GM19240 (cell line): ENCODE results near the gene QRICH2.
"Not testable (repeated sequence)": the region's sequence is repeated elsewhere in the genome, so short reads cannot be mapped to it uniquely, and the experiment has no call there.

ENCODE experiments used
- DNase-seq: peaks from one replicate; pipeline ENCODE4 v3.0.0; 2011; ENCODE audit warnings: low spot score; ENCODE audit not compliant: insufficient read length

Gene QRICH2

DNA sequence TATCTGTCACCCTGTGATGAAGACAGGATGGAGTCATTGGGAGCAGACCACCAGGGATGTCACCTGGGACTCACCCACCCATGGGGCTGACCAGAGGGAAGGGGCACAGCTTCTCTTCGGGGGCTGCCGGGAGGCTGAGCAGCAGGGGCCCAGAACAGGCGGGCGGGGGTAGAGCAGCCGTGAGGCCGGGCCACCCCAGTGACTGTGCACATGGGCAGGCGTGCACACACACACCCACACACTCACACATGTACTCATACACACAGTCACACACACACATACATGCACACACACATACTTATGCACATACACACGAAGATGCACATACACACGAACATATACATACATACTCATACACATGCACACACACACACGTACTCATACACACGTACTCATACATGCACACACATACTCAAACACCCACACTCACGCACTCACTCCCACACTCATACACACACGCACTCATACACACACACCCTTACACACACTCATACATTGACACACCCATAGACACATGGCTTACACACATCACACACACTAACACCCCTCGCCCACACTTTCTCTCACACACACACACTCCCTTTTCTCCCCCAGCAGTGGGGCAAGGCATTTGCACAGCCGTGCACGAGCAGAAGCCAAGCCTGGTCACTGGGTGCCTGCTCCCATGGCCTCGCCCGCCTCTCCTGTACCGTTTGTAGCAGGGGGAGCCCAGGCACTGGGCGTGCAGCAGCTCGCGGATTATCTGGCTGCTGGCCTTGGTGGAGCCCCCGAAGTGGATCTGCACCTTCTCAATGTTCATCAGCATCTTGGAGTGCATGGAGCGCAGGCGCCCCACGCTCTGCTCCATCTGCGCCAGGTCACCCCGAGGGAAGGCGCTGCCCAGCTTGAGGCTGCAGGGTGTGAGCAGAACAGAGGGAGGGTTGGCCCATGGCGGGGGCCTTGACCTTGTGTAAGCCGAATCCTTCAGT lies 30.5 kb downstream of the QRICH2 start:
- DNase-seq = no peak

DNA sequence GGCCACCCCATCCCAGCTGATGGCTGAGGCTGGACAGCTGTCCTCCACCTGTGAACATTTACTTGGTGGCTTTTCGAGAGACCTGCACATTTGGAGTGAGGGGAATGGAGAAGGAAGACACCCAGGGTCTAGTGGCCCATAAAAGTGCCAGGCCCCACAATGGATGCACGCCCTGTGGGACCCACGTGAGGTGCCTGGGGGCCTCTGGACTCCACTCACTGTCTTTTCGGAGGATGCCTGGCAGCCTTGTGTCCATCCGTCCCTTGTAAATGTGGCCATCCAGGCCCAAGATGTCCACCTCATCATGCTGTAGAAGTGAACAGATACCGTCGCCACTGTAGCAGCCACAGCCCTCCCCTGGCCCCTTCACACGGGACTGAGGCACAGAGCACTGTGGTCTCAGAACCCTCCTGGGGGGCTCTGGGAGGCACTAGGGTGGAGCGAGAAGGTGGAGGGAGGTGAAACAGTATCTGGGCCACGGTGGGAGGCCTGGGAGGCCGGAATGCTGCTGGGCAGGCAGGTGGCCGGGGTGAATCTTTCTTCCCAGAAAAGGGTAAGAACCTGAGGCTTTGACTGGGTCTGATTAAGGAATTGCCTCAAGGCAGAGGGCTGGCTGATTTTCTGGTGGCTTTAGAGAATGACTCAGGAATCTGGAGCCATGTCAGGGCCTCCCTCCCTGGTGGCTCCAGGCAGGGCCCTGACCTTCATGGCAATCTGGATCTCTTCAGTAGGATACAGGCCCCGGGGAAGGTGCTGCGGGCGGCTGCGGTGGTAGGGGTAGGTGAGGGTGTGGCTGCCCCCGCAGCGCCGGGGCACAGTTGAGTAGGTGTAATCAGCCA lies 31.4 kb downstream of the QRICH2 start:
- no peak for DNase-seq

DNA sequence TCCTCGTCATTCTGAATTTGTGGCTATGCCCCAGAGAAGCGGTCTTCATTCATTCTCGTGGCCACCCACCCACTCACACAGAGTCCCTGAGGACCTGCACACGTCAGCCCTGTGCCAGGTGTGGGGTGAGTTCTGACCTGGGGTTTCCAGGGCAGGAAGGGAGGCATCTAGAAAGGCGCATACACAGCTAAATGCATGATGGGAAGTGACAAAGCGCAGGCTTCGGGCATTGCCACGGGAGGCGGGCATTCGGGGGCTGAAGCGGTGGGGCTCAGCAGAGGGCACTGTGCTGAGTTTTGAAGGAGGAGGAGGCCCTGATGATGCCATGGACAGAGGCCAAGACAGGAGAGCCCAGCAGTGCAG lies 32.0 kb downstream of the QRICH2 start:
- DNase-seq = no peak

DNA sequence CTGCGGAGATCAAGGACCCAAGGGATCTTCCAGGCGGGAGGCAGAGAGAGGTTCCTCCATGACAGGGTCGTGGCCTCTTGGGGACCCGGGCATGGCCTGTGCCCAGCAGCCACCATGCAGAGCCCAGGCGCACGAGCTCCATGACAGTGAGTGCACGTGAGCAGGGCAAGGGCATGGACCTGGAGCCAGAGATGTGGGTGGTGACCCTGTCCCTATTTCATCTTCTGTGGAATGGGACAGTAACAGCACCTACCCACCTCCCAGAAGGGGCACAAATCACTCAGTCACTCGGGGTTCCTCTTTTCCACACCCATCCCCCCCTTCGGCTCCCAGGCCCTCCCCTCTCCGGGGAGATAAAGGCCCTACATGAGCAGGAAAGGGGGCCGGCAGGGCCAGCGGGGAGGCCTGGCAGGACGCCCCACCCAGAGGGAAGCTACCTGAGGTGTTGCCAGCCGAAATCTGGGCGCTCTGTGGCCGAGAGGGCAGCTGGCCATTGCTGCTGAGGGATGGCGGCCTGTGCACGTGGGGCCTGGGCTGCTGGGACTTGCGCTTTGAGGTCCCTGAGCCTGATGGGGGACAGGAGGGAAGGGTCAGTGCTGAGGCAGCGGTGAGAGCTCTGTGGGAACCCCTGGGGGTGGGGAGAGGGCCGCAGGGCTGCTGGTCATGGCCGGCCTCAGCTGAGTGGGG lies 32.6 kb downstream of the QRICH2 start:
- DNase-seq = no peak

DNA sequence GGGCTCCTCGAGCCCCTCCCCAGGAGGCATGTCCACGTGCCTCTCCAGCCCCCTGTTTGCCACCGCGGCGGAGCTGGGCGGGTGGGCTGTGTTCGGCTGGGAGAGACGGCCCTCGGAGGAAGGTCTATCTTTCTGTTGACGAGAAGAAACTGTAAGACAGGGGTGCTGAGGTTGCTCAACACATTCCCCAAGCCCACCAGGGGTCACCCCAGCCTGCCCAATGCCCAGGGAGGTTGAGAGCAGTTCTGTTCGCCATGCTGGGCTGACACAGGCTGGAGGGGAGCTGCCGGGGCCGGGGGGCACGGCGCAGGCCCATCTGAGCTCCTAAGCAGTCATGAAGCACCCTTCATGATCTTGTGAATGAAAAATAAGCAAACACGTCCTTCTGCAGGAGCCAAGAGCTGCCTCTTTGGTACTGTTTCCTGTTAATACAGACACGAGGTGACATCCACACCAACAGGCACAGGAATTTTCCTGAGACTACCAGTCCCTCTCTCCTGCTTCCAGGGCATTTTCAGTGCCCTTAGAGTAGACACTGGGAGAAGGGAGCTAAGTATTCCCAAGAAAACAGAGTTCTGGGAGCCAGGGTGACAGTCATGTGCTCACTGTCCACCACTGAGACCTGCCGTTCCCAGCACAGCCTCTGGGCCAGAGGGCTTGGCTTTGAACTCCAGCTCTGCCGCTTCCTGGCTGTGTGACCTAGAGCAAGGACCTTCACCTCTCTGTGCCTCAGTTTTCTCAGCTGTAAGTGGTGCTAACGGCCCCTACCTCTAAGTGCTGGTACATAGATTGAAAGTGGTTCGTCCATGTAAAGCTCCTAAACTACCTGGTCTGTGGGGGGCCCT lies 33.7 kb downstream of the QRICH2 start:
- no peak for DNase-seq

DNA sequence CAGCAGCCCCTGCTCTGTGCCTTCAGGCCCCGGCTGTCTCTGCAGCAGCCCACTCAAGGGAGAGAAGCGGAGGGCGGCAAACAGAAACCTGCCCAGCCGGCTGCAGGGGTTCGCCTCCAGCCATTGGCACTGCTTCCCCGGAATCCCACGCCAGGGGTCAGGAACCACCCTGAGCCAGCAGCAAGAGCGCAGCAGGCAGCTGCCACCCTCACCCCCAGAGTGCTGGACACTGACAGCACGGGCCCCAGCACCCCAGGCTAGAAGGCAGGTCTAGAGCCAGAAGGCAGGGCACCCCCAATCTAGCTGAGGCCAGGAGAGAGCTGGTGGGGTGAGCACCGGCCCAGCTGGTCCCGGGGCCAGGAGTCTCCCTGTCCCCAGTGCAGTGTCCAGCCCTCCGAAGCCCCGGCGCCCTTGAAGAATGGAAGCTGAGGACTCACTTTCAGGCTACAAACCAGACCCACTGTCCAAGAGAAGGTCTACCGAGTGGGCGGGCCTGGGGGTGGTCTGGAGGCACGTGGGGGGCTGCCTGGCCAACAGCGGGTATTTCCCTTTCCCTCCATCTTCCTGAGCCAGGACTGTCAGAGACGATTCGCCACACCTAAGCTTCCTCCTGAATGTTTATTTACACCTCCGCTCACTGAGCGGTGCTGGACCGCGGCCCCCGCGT lies 34.5 kb downstream of the QRICH2 start:
- no peak for DNase-seq

DNA sequence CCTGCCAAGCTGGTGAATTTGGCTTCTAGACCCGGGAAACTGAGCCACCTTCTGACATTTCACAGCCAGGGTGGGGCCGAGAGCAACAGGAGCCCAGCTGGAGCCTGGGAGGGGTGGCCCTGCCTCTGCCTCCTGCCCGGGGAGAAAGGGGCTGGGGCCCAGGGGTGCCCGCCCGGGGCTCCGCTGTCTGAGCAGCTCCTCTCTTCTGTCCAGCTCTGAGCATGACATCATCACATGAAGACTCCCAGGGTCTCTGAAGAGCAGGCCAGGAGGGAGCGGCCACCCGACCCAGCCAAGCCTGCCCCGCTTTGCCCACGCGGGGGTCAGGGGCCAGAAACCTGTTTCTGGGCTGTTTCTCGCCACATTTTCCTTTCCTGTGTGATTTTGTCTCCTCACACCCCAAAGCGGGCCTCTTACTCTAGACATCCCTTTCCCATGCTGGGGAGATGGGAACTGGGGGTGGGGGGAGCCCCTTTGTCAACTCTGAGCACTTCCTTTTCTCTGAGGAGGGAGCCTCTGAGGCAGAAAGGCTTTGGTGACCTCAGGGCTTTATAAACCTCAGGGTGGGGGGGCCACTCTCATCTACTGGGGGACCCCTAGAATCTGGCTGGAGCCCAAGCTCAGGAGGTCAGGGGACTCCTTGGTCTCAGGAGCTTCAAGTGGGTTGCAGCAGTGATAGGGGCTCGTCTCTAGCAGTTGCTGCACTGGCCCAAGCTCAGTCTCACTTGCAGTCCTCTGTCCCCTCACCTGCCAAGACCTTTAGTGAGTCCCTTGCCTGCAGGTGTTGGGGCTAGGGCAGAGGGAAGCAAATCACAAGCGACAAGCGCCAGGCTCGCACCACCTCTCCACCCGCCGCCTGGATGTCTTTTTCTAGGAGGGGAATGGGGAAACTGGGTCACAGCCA lies 35.3 kb downstream of the QRICH2 start:
- no peak for DNase-seq

DNA sequence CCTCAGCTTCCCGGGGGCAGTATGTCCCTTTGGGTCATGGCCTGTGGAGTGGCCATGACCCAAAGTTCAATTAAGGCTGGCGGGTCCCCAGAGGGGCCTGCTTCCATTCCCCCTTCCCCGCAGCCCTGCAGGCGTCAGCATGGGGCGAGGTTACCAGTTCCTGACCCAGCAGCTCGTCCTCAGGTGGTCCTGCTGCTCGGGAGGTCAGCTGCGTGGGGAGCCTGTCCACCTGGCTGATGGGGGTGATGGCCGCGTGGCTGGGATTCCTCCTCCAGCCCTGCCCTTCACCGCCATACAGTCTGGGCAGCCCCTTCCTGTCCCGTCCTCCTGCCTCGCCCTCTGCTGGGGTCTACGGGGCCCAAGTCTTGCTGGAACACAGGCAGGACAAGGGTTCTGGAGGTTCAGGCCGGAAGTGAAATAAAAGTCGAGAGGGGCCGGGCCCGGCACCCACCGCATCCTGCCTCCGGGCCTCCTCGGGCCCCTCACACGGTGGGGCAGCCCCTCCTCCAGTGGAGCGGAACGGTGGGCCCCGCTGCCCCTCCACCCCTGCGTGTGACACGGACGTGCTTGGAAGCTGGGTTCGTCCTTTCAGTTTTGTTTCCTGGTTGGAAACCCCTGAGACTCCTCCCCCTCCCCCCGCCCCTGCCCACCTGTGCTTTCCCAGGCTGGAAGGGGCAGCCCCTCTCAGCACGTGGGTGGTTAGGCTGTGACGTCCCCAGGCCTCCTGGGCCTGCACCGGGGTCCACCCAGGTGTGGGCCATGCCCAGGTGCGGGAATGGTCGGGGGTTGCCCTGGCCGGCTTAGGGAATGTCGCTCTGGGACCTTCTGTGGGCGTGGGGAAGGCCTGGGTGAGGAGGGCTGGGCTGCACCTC lies 36.2 kb downstream of the QRICH2 start:
- peak; percentile 60 for DNase-seq

DNA sequence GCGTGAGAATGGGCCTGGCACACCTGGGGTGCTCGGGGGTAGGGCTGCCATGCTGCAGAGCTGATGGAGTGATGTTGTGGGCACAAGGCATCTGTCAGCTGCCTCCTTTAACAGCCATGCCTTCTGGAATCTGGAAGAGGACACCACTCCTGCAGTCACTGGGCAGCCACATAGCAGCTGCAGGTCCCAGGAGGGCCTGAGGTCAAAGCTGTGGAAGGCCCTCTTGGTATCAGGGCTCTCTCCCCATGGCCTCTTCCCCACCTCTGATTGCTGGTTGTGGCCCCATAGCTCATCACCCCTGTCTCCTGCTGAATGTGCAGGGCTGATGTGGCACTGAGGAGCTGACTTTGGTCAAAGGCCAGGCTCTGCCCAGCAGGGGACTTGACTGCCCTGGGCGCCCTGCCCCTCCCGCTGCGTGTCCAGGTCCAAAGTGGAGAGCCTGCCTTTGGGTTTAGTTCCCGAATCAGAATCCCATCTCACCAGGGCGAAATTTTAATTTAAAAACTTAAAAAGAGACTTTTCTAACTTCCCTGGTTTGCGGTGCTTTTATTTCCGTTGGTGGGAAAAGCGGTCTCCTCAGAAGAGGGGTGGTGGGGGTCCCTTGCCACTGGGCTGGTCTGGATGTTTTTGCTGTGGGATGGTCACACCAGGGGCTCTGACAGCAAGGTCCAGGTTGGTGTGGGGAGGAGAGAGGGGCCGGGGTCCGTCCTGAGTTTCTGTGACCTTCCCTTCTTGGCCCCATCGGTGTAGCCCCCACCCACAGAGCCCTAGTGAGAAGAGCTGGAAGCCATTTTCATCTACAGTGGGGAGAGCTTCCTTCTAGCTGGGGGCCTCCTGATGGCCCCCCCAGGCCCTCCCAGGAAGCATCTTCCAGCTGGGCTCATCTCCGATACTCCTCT lies 37.1 kb downstream of the QRICH2 start:
- DNase-seq = no peak

DNA sequence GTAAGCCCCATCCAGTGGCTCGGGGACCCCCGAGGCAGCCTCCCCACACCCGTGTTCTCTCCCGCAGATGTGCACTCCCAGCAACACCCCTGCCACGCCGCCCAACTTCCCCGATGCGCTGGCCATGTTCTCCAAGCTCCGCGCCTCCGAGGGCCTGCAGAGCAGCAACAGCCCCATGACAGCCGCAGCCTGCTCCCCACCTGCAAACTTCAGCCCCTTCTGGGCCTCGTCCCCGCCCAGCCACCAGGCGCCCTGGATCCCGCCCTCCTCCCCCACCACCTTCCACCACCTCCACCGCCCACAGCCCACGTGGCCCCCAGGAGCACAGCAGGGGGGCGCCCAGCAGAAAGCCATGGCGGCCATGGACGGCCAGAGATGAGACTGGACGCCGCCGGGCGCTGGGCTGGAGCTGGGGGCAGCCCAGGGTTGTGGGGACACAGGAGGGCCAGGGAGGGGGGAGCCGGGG lies 37.9 kb downstream of the QRICH2 start:
- no peak for DNase-seq

DNA sequence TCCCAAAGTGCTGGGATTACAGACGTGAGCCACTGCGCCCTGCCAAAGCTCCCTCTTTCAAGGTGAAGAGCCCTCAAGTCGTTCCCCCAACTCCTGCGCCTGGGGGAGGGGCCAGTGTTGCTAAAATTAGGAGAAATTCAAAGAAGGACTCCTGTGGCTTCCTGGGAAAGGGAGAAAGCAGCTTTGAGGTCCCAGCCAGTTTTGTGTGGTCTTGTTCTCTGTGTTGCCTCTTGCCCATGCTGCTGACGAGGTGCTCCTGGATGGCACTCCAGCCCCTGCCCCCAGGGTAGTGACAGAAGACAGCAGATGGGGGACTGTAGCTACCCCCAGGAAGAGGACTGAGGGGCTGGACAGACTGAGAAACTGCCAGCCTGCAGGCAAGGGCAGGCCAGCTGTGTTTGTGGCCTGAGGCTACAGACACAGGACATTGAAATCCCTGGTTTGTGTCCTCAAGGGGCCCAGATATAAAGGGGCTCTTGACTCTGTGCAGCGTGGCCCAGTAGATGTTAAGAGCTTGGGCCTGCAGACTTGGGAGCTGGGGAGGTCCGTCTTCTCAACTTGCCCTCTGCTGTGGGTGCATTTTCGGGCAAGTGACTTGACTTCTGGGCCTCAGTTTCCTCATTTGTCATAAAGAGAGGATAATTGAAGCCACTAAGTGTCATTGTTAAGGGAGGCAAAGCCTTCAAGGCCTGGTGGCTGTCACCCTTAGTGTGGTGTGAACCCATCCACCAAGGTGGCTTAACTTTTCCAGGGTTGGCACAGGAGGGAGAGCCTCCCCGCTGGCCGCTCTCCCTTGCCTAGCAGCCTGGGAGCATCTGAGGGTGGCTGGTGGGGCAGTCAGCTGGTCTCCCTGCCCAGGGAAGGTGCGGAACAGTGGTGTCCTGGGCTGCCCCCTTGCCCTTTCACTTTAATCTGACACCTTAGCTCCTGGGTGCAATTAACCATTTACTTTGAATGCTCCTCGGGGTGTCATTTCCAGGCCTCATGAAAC lies 38.8 kb downstream of the QRICH2 start:
- no peak for DNase-seq

DNA sequence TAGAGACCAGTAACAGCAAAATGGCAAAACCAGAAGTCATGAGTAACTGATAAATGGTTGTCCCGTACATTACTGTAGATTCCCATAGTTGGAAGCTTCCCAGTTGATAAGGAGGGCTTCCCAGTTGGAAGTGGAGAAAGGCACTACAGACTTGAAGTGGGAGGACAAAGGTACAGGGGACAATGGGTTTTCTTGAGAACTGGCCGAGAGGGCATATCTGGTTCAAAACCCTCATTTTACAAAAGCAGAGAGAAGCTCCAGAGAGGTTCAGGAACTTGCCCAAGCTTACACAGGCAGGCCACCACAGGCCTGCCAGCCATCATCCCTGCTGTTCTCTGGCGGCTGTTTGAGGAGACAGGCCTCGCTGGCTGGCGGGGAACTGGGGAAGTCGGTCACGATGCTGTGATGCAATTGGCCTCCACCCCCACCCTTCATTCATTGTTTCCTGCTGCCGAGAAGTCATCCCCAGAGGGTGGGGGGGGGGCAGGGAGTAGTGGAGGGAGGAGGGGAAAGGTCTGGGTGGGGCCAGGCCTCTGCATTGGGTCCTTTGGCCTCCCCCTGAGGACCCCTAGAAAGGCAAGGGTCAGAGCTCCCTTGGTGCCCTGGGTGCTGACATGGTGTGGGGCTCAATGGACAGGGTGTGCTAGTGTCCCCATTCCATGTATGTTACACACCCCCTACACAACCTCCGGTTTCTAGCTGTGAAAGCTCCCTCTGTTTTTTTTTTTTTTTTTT lies 39.9 kb downstream of the QRICH2 start:
- DNase-seq = no peak

DNA sequence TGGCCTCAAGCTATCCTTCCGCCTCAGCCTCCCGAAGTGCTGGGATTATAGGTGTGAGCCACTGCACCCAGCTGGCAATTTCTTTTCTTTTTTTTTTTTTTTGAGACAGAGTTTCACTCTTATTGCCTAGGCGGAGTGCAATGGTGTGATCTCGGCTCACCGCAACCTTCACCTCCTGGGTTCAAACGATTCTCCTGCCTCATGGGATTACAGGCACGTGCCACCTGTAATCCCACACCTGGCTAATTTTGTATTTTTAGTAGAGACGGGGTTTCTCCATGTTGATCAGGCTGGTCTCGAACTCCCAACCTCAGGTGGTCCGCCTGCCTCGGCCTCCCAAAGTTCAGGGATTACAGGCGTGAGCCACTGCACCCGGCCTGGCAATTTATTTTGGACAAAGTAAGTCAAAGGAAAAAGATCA lies 40.5 kb downstream of the QRICH2 start:
- not testable (repeated sequence) for DNase-seq

DNA sequence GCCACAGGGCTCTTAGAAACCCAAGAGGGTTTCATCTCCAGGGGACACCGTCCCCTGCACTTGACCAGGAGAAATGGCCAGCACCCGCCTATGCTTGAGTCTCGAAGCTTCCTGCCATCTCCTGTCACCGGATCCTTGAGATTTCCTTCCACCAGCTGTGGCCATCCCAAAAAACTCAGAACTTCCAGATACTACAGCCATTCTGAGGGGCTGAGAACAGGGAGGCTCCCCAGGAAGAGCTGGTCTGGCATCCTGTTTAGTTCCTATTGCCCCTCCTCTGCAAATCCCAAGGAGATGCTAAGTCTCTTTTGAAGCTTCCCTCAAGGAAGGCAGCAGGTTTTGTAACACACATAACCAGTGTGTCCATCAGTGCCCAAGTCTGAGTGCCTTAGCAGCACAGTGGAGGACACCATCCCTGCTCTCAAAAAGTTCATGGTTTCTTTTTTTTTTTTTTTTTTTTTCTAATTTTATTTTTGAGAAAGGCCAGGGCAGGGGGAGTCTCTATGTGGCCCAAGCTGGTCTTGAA lies 41.0 kb downstream of the QRICH2 start:
- no peak for DNase-seq
